Endothelial cell (in vitro differentiated cells): ENCODE data around the gene FERMT1. TPM values are rescaled to one million over a fixed set of nuclear protein-coding genes. Genes with fewer than 3 reads are reported as not detected.

Source experiments
- DNase-seq: peaks from one replicate; pipeline ENCODE4 v3.0.0; 2021; ENCODE audit warnings: low spot score
- H3K27ac Mint-ChIP-seq: one replicate; pipeline ENCODE4 v1.8.0; 2021; ENCODE audit warnings: mixed read lengths, inconsistent platforms; ENCODE audit not compliant: unreplicated experiment
- H3K27me3 Mint-ChIP-seq: one replicate; pipeline ENCODE4 v1.8.0; 2021; ENCODE audit warnings: mild to moderate bottlenecking, moderate library complexity, mixed read lengths, inconsistent platforms; ENCODE audit not compliant: unreplicated experiment
- H3K36me3 Mint-ChIP-seq: one replicate; pipeline ENCODE4 v1.8.0; 2021; ENCODE audit warnings: mild to moderate bottlenecking, low read depth, mixed read lengths, inconsistent platforms; ENCODE audit not compliant: unreplicated experiment
- H3K4me1 Mint-ChIP-seq: one replicate; pipeline ENCODE4 v1.8.0; 2021; ENCODE audit warnings: mild to moderate bottlenecking, mixed read lengths, inconsistent platforms; ENCODE audit not compliant: unreplicated experiment
- H3K4me3 Mint-ChIP-seq: one replicate; pipeline ENCODE4 v1.8.0; 2021; ENCODE audit warnings: mild to moderate bottlenecking, mixed read lengths, inconsistent platforms; ENCODE audit not compliant: unreplicated experiment
- H3K9me3 Mint-ChIP-seq: one replicate; pipeline ENCODE4 v1.8.0; 2021; ENCODE audit warnings: mixed read lengths, inconsistent platforms; ENCODE audit not compliant: unreplicated experiment
- total RNA-seq: library from RNA; stranded (reverse); fragmentation: NEBNext Ultra II Directional; extraction: Animal tissue kit (Norgen Biotek cat#: 25700); gene quantifications from one replicate; pipeline ENCODE4 v1.2.1, GENCODE V29; 2021; ENCODE audit not compliant: unreplicated experiment
- TF ChIP-seq, protein P1 (sequence below): fragments of 200-600 bp; sonication (generic); IDR thresholded peaks from one replicate; pipeline ENCODE4 v1.5.0; 2021; ENCODE audit warnings: antibody characterized with exemption; ENCODE audit not compliant: unreplicated experiment

FERMT1 gene
- total RNA-seq, 1 donor from 2014 or later = 0.62 TPM

DNA sequence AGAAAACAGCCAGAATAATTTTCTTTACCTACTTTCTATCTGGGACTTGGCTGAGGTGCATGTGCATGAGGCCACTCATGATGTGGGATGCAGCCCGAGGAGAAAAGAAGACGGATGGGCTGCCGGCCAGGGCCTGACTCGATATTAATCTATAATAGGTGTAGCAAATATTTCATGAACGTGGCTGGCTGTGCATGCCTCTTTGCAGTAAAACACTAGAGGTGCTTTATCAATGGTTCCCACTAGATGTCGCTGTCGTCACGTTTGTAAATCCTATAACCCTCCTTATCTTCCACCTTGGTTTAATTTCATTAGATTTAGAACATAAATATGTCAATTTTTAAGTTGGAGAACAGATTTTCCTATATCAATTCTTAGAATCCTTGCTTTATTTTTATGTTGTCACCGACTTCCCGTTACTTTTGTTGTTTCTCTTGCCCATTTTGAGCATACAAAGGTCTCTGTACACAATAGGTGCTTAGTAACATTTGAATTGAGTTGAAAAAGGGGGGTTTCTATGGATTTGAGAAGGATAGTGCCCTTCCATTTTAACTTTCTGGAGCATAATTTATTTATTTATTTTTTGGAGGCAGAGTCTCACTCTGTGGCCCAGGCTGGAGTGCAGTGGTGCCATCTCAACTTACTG is 19.6 kb upstream of the FERMT1 start:
- Mint-ChIP-seq H3K4me1 (no peaks in the 10 kb centered on the region), H3K27ac (no peak overlapping the region), H3K9me3 (no peaks in the 10 kb centered on the region), H3K4me3 (no peak overlapping the region), H3K36me3 (no peaks in the 10 kb centered on the region), H3K27me3 (peaks cover 3% of the 10 kb centered on the region)
- TF ChIP-seq, protein P1, sequence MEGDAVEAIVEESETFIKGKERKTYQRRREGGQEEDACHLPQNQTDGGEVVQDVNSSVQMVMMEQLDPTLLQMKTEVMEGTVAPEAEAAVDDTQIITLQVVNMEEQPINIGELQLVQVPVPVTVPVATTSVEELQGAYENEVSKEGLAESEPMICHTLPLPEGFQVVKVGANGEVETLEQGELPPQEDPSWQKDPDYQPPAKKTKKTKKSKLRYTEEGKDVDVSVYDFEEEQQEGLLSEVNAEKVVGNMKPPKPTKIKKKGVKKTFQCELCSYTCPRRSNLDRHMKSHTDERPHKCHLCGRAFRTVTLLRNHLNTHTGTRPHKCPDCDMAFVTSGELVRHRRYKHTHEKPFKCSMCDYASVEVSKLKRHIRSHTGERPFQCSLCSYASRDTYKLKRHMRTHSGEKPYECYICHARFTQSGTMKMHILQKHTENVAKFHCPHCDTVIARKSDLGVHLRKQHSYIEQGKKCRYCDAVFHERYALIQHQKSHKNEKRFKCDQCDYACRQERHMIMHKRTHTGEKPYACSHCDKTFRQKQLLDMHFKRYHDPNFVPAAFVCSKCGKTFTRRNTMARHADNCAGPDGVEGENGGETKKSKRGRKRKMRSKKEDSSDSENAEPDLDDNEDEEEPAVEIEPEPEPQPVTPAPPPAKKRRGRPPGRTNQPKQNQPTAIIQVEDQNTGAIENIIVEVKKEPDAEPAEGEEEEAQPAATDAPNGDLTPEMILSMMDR = peak; percentile 85
- DNase-seq = peak; percentile 55

DNA sequence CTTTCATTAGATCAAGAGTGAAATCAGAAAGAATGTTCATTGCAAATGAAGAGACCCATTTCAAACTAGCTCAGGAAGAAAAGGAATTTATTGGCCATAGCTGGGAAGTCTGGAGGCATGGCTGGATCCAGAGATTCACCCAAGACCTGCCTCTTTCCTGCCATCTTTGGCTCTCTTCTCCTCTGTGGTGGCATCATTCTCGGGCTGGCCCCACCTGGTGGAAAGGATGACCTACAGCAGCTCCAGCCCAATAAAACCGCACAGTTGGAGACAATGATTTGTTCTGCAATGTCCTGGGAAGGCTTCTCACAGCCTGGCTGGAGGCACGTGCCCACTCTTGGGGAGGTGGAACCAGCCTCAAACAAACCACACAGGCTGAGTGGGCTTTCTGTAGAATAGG is 18.1 kb upstream of the FERMT1 start:
- Mint-ChIP-seq H3K36me3 (no peaks in the 10 kb centered on the region), H3K4me1 (no peaks in the 10 kb centered on the region), H3K27me3 (peaks cover 3% of the 10 kb centered on the region), H3K4me3 (no peak overlapping the region), H3K27ac (no peak overlapping the region), H3K9me3 (no peaks in the 10 kb centered on the region)
- TF ChIP-seq, protein P1 = peak; percentile 12
- DNase-seq = no peak

DNA sequence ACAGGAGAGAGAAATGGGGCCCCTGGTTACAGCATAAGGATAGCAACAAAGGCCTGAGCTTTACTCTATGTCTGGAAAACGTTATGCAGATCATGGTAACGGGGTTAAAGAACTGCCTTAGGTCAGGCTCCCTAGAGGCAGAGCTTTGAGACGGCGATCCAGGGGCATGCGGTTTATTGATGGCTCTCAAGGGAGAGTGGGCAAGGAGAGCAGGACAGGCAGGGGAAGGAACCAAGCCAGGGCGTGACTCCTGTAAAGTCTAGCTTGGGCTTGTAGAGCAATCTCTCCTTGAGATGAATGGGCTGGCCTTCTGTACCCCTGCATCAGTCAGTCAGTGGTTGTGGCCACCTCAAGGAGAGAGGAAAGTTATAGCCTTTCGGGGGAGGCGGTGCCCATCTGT is 12.5 kb upstream of the FERMT1 start:
- Mint-ChIP-seq H3K27me3 (peaks cover 6% of the 10 kb centered on the region), H3K36me3 (no peaks in the 10 kb centered on the region), H3K4me3 (no peak overlapping the region), H3K4me1 (no peaks in the 10 kb centered on the region), H3K27ac (no peak overlapping the region), H3K9me3 (no peaks in the 10 kb centered on the region)
- no peak for DNase-seq
- TF ChIP-seq, protein P1 = no peak

DNA sequence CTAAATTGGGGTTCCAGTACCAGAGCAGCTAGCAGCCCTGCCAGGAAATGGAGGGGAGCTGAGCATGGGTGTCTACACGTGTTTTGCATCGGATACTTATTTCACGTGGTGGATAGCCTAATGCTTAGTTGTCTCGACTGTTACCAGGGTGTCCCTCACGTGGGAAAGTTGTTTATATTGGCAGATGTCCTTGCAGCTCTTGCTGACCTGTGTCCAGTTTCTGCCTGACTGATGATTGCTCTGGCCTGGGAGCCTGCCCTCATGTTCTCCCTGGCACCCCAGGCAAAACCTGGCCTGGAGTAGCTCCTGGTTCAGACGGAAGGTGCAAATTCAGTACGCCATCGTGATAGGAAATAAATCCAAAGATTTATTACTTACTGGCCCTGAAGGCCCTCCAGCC is 11.8 kb upstream of the FERMT1 start:
- DNase-seq = no peak
- no peak overlapping the region for H3K27ac Mint-ChIP-seq
- H3K9me3 Mint-ChIP-seq = no peaks in the 10 kb centered on the region
- no peak overlapping the region for H3K4me3 Mint-ChIP-seq
- TF ChIP-seq, protein P1 = no peak
- H3K36me3 Mint-ChIP-seq = no peaks in the 10 kb centered on the region
- no peaks in the 10 kb centered on the region for H3K4me1 Mint-ChIP-seq
- peaks cover 6% of the 10 kb centered on the region for H3K27me3 Mint-ChIP-seq

DNA sequence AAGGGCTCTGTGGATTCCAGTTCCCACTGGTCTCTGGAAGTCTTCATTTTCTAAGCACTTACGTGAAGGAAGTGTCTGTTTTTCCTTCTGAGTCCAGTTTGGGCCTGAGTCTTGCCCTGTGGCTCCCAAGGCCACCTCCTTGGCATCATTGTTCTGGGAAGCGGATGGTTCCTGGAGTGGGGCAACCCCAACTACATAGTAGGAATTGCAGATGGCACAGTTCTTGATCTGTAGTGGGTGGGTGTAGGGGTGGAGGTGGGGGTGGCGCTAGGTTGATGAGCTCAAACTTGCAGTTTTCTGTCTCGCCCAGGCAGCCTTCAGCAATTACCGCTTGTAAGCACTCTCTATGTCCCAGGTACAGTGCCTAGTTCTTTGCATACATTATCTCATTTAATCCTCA is 7.2 kb upstream of the FERMT1 start:
- Mint-ChIP-seq H3K4me3 (no peak overlapping the region), H3K36me3 (no peaks in the 10 kb centered on the region), H3K27me3 (peaks cover 3% of the 10 kb centered on the region), H3K4me1 (no peaks in the 10 kb centered on the region), H3K27ac (no peak overlapping the region), H3K9me3 (no peaks in the 10 kb centered on the region)
- TF ChIP-seq, protein P1 = no peak
- no peak for DNase-seq
